K562 (cell line): ENCODE results near the gene SLC45A3. TPM values are rescaled to one million over a fixed set of nuclear protein-coding genes. Genes with fewer than 3 reads are reported as not detected.

Experiments used
- ATAC-seq: fragments of 200-7000 bp; cut with Tn5 transposase; 3 replicates; pipeline ENCODE4 v1.9.1; 2020; ENCODE audit warnings: moderate library complexity
- BruUV-seq: library from RNA; stranded (reverse); fragments of 400-500 nt; replicated peaks from 2 replicates; lab custom pipeline; 2021; lab: Mats Ljungman, UMichigan
- CTCF ChIA-PET: fragments of 300-600 bp; formaldehyde crosslinking; extraction: SDS; loops from one replicate; lab custom pipeline; 2021; ENCODE audit warnings: low intra/inter-chr PET ratio; lab: Yijun Ruan, JAX
- POLR2A ChIA-PET: fragments of 300-600, 350-650 bp; sonication (Branson Sonifier 250); formaldehyde crosslinking; extraction: SDS; loops from one replicate; lab custom pipeline; 2021; ENCODE audit warnings: antibody characterized with exemption, inconsistent platforms; lab: Yijun Ruan, JAX
- DNase-seq, 4 experiments: peaks; one replicate each; pipeline versions ENCODE4 v3.0.0 to v3.0.0-alpha.2; 2011 to 2018; ENCODE audit warnings: low spot score in 3 of 4, mixed read lengths in 3 of 4; ENCODE audit errors: extremely low read depth in 1 of 4
- FAIRE-seq: peaks from 2 replicates; lab custom pipeline; 2011; peaks lifted over from hg19 to GRCh38; lab: Jason Lieb, UNC
- H2AFZ ChIP-seq: 2 replicates; pipeline ENCODE4 v1.6.0; 2011; ENCODE audit warnings: low read depth, low read length, control low read depth, inconsistent platforms
- H3K27ac ChIP-seq: fragments of 200-600 bp; 3 replicates; pipeline ENCODE4 v1.8.0; 2011; ENCODE audit warnings: low read depth, mild to moderate bottlenecking, control low read depth, inconsistent platforms, low read length, moderate library complexity, mixed read lengths; ENCODE audit errors: extremely low read depth
- H3K27me3 ChIP-seq, 2 experiments: fragments of 300-600 bp in 1 of 2; 2 replicates in 1 of 2; 3 replicates in 1 of 2; pipeline versions ENCODE4 v1.6.0 to v1.8.0; 2011; ENCODE audit warnings: inconsistent platforms in 2 of 2, low read length in 2 of 2, mild to moderate bottlenecking in 1 of 2, mixed read lengths in 1 of 2, moderate library complexity in 1 of 2; ENCODE audit not compliant: control insufficient read depth in 2 of 2, insufficient read depth in 2 of 2
- H3K36me3 ChIP-seq: fragments of 300-600 bp; 3 replicates; pipeline ENCODE4 v1.8.0; 2011; ENCODE audit warnings: mild to moderate bottlenecking, low read length, inconsistent platforms; ENCODE audit not compliant: control insufficient read depth, insufficient read depth
- H3K4me1 ChIP-seq, 2 experiments: fragments of 200-600 bp in 1 of 2; replicated peaks in 1 of 2; 2 replicates in 1 of 2; 3 replicates in 1 of 2; pipeline versions ENCODE4 v1.5.1 to v1.8.0; 2011; ENCODE audit warnings: inconsistent platforms in 2 of 2, low read length in 2 of 2, mild to moderate bottlenecking in 1 of 2, mixed read lengths in 1 of 2, moderate library complexity in 1 of 2; ENCODE audit not compliant: control insufficient read depth in 2 of 2, insufficient read depth in 2 of 2
- H3K4me2 ChIP-seq: 2 replicates; pipeline ENCODE4 v1.6.1; 2011; ENCODE audit warnings: low read length, control low read depth, inconsistent platforms, mixed read lengths; ENCODE audit not compliant: insufficient read depth
- H3K4me3 ChIP-seq: fragments of 200-600 bp; sonication (generic), shearing (Covaris generic); 2 replicates; pipeline ENCODE4 v1.5.1; 2016; ENCODE audit warnings: control low read depth, inconsistent platforms
- H3K79me2 ChIP-seq: fragments of 200-600 bp; 3 replicates; pipeline ENCODE4 v1.8.0; 2011; ENCODE audit warnings: low read length, inconsistent platforms; ENCODE audit not compliant: control insufficient read depth, insufficient read depth
- H3K9ac ChIP-seq, 2 experiments: 2 replicates each; pipeline versions ENCODE4 v1.6.0 to v1.6.1; 2011; ENCODE audit warnings: low read depth in 2 of 2, low read length in 2 of 2, control low read depth in 1 of 2, inconsistent platforms in 1 of 2, mild to moderate bottlenecking in 1 of 2, mixed read lengths in 1 of 2; ENCODE audit not compliant: insufficient read depth in 1 of 2
- H3K9me1 ChIP-seq: one replicate; pipeline ENCODE4 v1.6.0; 2011; ENCODE audit warnings: inconsistent platforms, mild to moderate bottlenecking, low read length, moderate library complexity; ENCODE audit not compliant: control insufficient read depth, insufficient read depth
- H3K9me3 ChIP-seq: replicated peaks from 2 replicates; pipeline ENCODE4 v1.5.1; 2011; ENCODE audit warnings: low read depth, low read length, inconsistent platforms; ENCODE audit not compliant: control insufficient read depth, insufficient read depth
- H4K20me1 ChIP-seq: replicated peaks from 2 replicates; pipeline ENCODE4 v1.6.1; 2011; ENCODE audit warnings: low read length, inconsistent platforms, mixed read lengths; ENCODE audit not compliant: control insufficient read depth, insufficient read depth
- BCOR ChIP-seq: fragments of 450-650 bp; IDR thresholded peaks from 2 replicates; pipeline ENCODE4 v1.6.1; 2016
- BRF2 ChIP-seq: IDR thresholded peaks from 3 replicates; pipeline ENCODE4 v1.6.1; 2011; ENCODE audit warnings: borderline replicate concordance, mild to moderate bottlenecking; ENCODE audit not compliant: insufficient read length, insufficient read depth
- CLOCK ChIP-seq: fragments of 250-450 bp; sonication (Bioruptor Pico); IDR thresholded peaks from 2 replicates; pipeline ENCODE4 v1.4.0; 2020; ENCODE audit warnings: mild to moderate bottlenecking, moderate library complexity, borderline replicate concordance
- CTBP1 ChIP-seq: fragments of 450-650 bp; IDR thresholded peaks from 2 replicates; pipeline ENCODE4 v1.6.1; 2016; ENCODE audit warnings: borderline replicate concordance
- FOXA1 ChIP-seq: fragments of 450-650 bp; IDR thresholded peaks from 2 replicates; pipeline ENCODE4 v1.6.1; 2016; ENCODE audit warnings: mild to moderate bottlenecking, borderline replicate concordance
- POLR2A ChIP-seq: fragments of 450-650 bp; conservative IDR thresholded peaks from 2 replicates; pipeline ENCODE4 v1.6.1; 2016
- PTBP1 ChIP-seq: fragments of 200-400 bp; formaldehyde crosslinking; IDR thresholded peaks from 2 replicates; pipeline ENCODE4 v1.6.1; 2017; ENCODE audit warnings: low read depth, low read length
- ZBTB26 ChIP-seq: fragments of 450-650 bp; formaldehyde crosslinking; IDR thresholded peaks from 2 replicates; pipeline ENCODE4 v1.4.0; 2022; ENCODE audit warnings: missing genetic modification characterization
- ZNF324 ChIP-seq: fragments of 250-450 bp; sonication (Bioruptor Pico); IDR thresholded peaks from 2 replicates; pipeline ENCODE4 v1.4.0; 2020; ENCODE audit warnings: mild to moderate bottlenecking
- ZNF76 ChIP-seq: fragments of 250-450 bp; sonication (Bioruptor Pico); IDR thresholded peaks from 2 replicates; pipeline ENCODE4 v1.4.0; 2020; ENCODE audit warnings: mild to moderate bottlenecking, moderate library complexity, borderline replicate concordance
- ZNF830 ChIP-seq: fragments of 250-450 bp; sonication (Bioruptor Pico); IDR thresholded peaks from 2 replicates; pipeline ENCODE4 v1.5.0; 2021; ENCODE audit warnings: mild to moderate bottlenecking
- WGBS: fragments of 100-300 bp; shearing (Covaris generic); methylation state at CpG from one replicate; pipeline ENCODE4 v1.1.6; 2016; ENCODE audit warnings: low coverage, mixed read lengths; ENCODE audit not compliant: insufficient coverage; ENCODE audit errors: missing lambda C conversion rate; 5-methylcytosine and 5-hydroxymethylcytosine counted together
- in situ Hi-C: fragments of 300-500 bp; cut with MboI; formaldehyde crosslinking; loops from 4 replicates; pipeline ENCODE4 v1.15.0; 2018; ENCODE audit warnings: inconsistent platforms, mixed read lengths
- intact Hi-C: fragments of 100-400 bp; cut with micrococcal nuclease; formaldehyde crosslinking; loops from 2 replicates; pipeline ENCODE4 v1.14.2; 2022
- polyA plus RNA-seq, 8 experiments: library from polyadenylated mRNA; depleted of rRNA in 4 of 8; stranded (reverse) in 5 of 8; unstranded in 3 of 8; fragments of >200 nt; fragmentation: Nextera tagmentation in 2 of 8; fragmentation: Illumina TruSeq in 1 of 8; extraction: Ambion mirVana in 2 of 8; extraction: Trizol in 1 of 8; gene quantifications; 2 replicates each; pipeline versions ENCODE4 v1.2.1 to v1.2.3, GENCODE V29; 2011 to 2014; ENCODE audit warnings: inconsistent platforms in 1 of 8, missing spikeins in 1 of 8
- total RNA-seq, 7 experiments: library from RNA; depleted of rRNA in 6 of 7; stranded (reverse); fragments of >200 nt in 6 of 7; fragmentation: Illumina TruSeq in 2 of 7; extraction: Trizol in 2 of 7; gene quantifications; 2 replicates each; pipeline versions ENCODE4 v1.2.1 to v1.2.3, GENCODE V29; 2011 to 2021; ENCODE audit warnings: low replicate concordance in 1 of 7
- TF ChIP-seq, protein P1 (sequence below): fragments of 250-450 bp; sonication (Bioruptor Pico); IDR thresholded peaks from 2 replicates; pipeline ENCODE4 v1.8.0; 2022; ENCODE audit warnings: moderate library complexity, mild to moderate bottlenecking, inconsistent platforms
- TF ChIP-seq, protein P2 (sequence below): fragments of 250-450 bp; sonication (Bioruptor Pico); IDR thresholded peaks from 2 replicates; pipeline ENCODE4 v1.8.0; 2022; ENCODE audit warnings: moderate library complexity, mild to moderate bottlenecking, inconsistent platforms
- TF ChIP-seq, protein P3 (sequence below), 3 experiments: fragments of 200-800 bp in 1 of 3; sonication (Bioruptor generic) in 1 of 3; sonication (generic) in 1 of 3; formaldehyde crosslinking in 1 of 3; IDR thresholded peaks; 2 replicates each; pipeline versions ENCODE4 v1.6.1 to v1.8.0; 2016 to 2022; ENCODE audit warnings: mild to moderate bottlenecking in 2 of 3, missing compliant biosample characterization in 2 of 3, missing genetic modification characterization in 2 of 3, missing genetic modification reagents in 1 of 3

Gene SLC45A3
- total and polyA plus RNA-seq, 9 of the 15 experiments (the other 6 are each of a cell fraction or from before 2014, with no cell fraction given): 0.06 to 3.3 (median 1.3) TPM

- H4K20me1 ChIP-seq: peaks cover 15% of the 10 kb centered on the region; the same call in 1 of the 2 replicates
- no peak for DNase-seq
- POLR2A ChIA-PET: interaction anchor here (0.7 to 4.9 kb wide), 5 partner anchors 24 to 132 kb away, joined by 3 to 46 read pairs (median 6); partner anchors contain the start of gene ELK4
- TF ChIP-seq, protein P1, sequence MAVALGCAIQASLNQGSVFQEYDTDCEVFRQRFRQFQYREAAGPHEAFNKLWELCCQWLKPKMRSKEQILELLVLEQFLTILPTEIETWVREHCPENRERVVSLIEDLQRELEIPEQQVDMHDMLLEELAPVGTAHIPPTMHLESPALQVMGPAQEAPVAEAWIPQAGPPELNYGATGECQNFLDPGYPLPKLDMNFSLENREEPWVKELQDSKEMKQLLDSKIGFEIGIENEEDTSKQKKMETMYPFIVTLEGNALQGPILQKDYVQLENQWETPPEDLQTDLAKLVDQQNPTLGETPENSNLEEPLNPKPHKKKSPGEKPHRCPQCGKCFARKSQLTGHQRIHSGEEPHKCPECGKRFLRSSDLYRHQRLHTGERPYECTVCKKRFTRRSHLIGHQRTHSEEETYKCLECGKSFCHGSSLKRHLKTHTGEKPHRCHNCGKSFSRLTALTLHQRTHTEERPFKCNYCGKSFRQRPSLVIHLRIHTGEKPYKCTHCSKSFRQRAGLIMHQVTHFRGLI (CRISPR knock-in tag): no peak
- TF ChIP-seq ZNF324 (CRISPR knock-in tag) (no peak), CLOCK (CRISPR knock-in tag) (no peak), POLR2A (no peak), ZNF830 (CRISPR knock-in tag) (no peak), ZNF76 (CRISPR knock-in tag) (no peak), BCOR (no peak), CTBP1 (no peak), PTBP1 (no peak), FOXA1 (no peak), BRF2 (no peak), ZBTB26 (CRISPR knock-in tag) (no peak)
- TF ChIP-seq, protein P2, sequence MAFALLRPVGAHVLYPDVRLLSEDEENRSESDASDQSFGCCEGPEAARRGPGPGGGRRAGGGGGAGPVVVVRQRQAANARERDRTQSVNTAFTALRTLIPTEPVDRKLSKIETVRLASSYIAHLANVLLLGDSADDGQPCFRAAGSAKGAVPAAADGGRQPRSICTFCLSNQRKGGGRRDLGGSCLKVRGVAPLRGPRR: no peak
- TF ChIP-seq, protein P3, sequence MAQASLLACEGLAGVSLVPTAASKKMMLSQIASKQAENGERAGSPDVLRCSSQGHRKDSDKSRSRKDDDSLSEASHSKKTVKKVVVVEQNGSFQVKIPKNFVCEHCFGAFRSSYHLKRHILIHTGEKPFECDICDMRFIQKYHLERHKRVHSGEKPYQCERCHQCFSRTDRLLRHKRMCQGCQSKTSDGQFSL (CRISPR knock-in tag; IDR thresholded peaks at IDR 0.05): no peak
- TF ChIP-seq, protein P3 (tag; IDR thresholded peaks at IDR 0.05): no peak
These were observed 24.1 kb downstream of the SLC45A3 start for GRCh38 chr1:205656236-205656635.

More at GRCh38 chr1:205656236-205656635, 24.1 kb downstream of the SLC45A3 start:
- H3K4me3 ChIP-seq: no peak overlapping the region
- H3K27ac ChIP-seq: no peak overlapping the region
- H3K9ac ChIP-seq: no peak overlapping the region
- no peaks in the 10 kb centered on the region for H3K9me3 ChIP-seq
- H3K4me1 ChIP-seq: peaks cover 0 to 9% of the 10 kb centered on the region in 2 experiments; a peak in 2 of 5 replicates
- FAIRE-seq (no peak), ATAC-seq (no peak)
- H3K9me1 ChIP-seq: no peaks in the 10 kb centered on the region
- H3K27me3 ChIP-seq: 0 out of 5 replicates have a peak, but pooled peaks cover 0 to 5% of the 10 kb centered on the region in 2 experiments
- in situ Hi-C loops: loop anchor here (5.0 kb wide), 2 partner anchors 69 to 129 kb away; no protein-coding TSS in a partner anchor
- H3K36me3 ChIP-seq: no peaks in the 10 kb centered on the region
- no TSS peak for BruUV-seq
- H2AFZ ChIP-seq: no peak overlapping the region
- H3K4me2 ChIP-seq: no peak overlapping the region
- intact Hi-C loops: loop anchor here (2.0 to 5.0 kb wide), 3 partner anchors 23 to 167 kb away; partner anchors contain the start of gene ELK4
- 2% methylated on average over 2 of the region's 2 CpGs for WGBS
- CTCF ChIA-PET: interaction anchor here (0.6 to 5.7 kb wide), 6 partner anchors 46 to 928 kb away, joined by 3 to 166 read pairs (median 34); no protein-coding TSS in a partner anchor
- no peaks in the 10 kb centered on the region for H3K79me2 ChIP-seq
